Activated naive CD8-positive, alpha-beta T cell treated with anti-CD3 and anti-CD28 coated beads for 36 hours (primary cell): ENCODE results near the gene CBR4. TPM values are rescaled to one million over a fixed set of nuclear protein-coding genes. Genes with fewer than 3 reads are reported as not detected.
"Not testable (repeated sequence)": the region's sequence is repeated elsewhere in the genome, so short reads cannot be mapped to it uniquely, and the experiment has no call there.

ENCODE experiments used
- DNase-seq: peaks from one replicate; pipeline ENCODE4 v3.0.0; 2021
- H3K27ac Mint-ChIP-seq: one replicate; pipeline ENCODE4 v1.8.0; 2022; ENCODE audit warnings: mild to moderate bottlenecking, moderate library complexity, mixed read lengths
- H3K27me3 Mint-ChIP-seq: one replicate; pipeline ENCODE4 v1.8.0; 2022; ENCODE audit warnings: mild to moderate bottlenecking, mixed read lengths
- H3K36me3 Mint-ChIP-seq: one replicate; pipeline ENCODE4 v1.8.0; 2021; ENCODE audit warnings: mild to moderate bottlenecking, mixed read lengths
- H3K4me1 Mint-ChIP-seq: one replicate; pipeline ENCODE4 v1.8.0; 2021; ENCODE audit warnings: mixed read lengths
- H3K4me3 Mint-ChIP-seq: one replicate; pipeline ENCODE4 v1.8.0; 2022; ENCODE audit warnings: mild to moderate bottlenecking, moderate library complexity, mixed read lengths
- H3K9me3 Mint-ChIP-seq: one replicate; pipeline ENCODE4 v1.8.0; 2022; ENCODE audit warnings: mixed read lengths
- total RNA-seq, 2 experiments: library from RNA; stranded (reverse); gene quantifications; one replicate each; pipeline ENCODE4 v1.2.3, GENCODE V29; 2021

CBR4 gene
- total RNA-seq, 2 experiments from 2014 or later: 14.5 to 15.6 TPM

GRCh38 chr4:169015186-169015623, 5.2 kb upstream of the CBR4 start:
- no peaks in the 10 kb centered on the region for H3K36me3 Mint-ChIP-seq
- H3K4me3 Mint-ChIP-seq: no peak overlapping the region
- H3K4me1 Mint-ChIP-seq: peaks cover 7% of the 10 kb centered on the region
- DNase-seq: no peak
- peaks cover under 1% of the 10 kb centered on the region for H3K27me3 Mint-ChIP-seq
- H3K9me3 Mint-ChIP-seq: no peaks in the 10 kb centered on the region
- H3K27ac Mint-ChIP-seq: no peak overlapping the region

GRCh38 chr4:169014586-169014985, 4.5 kb upstream of the CBR4 start:
- Mint-ChIP-seq H3K9me3 (no peaks in the 10 kb centered on the region), H3K4me3 (no peak overlapping the region), H3K4me1 (peaks cover 7% of the 10 kb centered on the region), H3K27ac (no peak overlapping the region), H3K36me3 (no peaks in the 10 kb centered on the region), H3K27me3 (peaks cover 4% of the 10 kb centered on the region)
- DNase-seq: no peak

GRCh38 chr4:169013396-169013795, 3.3 kb upstream of the CBR4 start:
- H3K36me3 Mint-ChIP-seq: peaks cover 1% of the 10 kb centered on the region
- peaks cover 4% of the 10 kb centered on the region for H3K27me3 Mint-ChIP-seq
- H3K27ac Mint-ChIP-seq: no peak overlapping the region

GRCh38 chr4:169012049-169012448, 2.0 kb upstream of the CBR4 start:
- Mint-ChIP-seq H3K27me3 (peaks cover 4% of the 10 kb centered on the region), H3K27ac (no peak overlapping the region), H3K9me3 (no peaks in the 10 kb centered on the region), H3K4me3 (no peak overlapping the region), H3K36me3 (peaks cover 1% of the 10 kb centered on the region), H3K4me1 (peaks cover 24% of the 10 kb centered on the region)
- no peak for DNase-seq

More at GRCh38 chr4:169013396-169013795, 3.3 kb upstream of the CBR4 start:
- Mint-ChIP-seq H3K9me3 (no peaks in the 10 kb centered on the region), H3K4me3 (no peak overlapping the region), H3K4me1 (peaks cover 19% of the 10 kb centered on the region)
- DNase-seq: no peak

GRCh38 chr4:169009286-169010124, 550 bp downstream of the CBR4 start:
- Mint-ChIP-seq H3K27ac (peak overlapping the region; percentile 94), H3K4me3 (peak overlapping the region; percentile 90), H3K4me1 (peaks cover 30% of the 10 kb centered on the region), H3K36me3 (peaks cover 9% of the 10 kb centered on the region), H3K27me3 (peaks cover 4% of the 10 kb centered on the region), H3K9me3 (no peaks in the 10 kb centered on the region)
- peak; percentile 51 for DNase-seq

- Mint-ChIP-seq H3K27me3 (peaks cover 4% of the 10 kb centered on the region), H3K4me1 (peaks cover 25% of the 10 kb centered on the region), H3K4me3 (no peak overlapping the region), H3K36me3 (peaks cover 19% of the 10 kb centered on the region), H3K9me3 (no peaks in the 10 kb centered on the region), H3K27ac (no peak overlapping the region)
- no peak for DNase-seq
These were observed 4.5 kb downstream of the CBR4 start for GRCh38 chr4:169005453-169006099.

GRCh38 chr4:169000315-169000714, 9.7 kb downstream of the CBR4 start:
- Mint-ChIP-seq H3K36me3 (peaks cover 25% of the 10 kb centered on the region), H3K4me3 (no peak overlapping the region), H3K27ac (no peak overlapping the region), H3K27me3 (no peaks in the 10 kb centered on the region), H3K4me1 (peaks cover 8% of the 10 kb centered on the region), H3K9me3 (no peaks in the 10 kb centered on the region)
- DNase-seq: no peak

- no peaks in the 10 kb centered on the region for H3K27me3 Mint-ChIP-seq
- H3K4me3 Mint-ChIP-seq: no peak overlapping the region
- no peak overlapping the region for H3K27ac Mint-ChIP-seq
- H3K4me1 Mint-ChIP-seq: peaks cover 8% of the 10 kb centered on the region
- H3K36me3 Mint-ChIP-seq: peaks cover 25% of the 10 kb centered on the region
- H3K9me3 Mint-ChIP-seq: no peaks in the 10 kb centered on the region
- no peak for DNase-seq
These were observed 10.2 kb downstream of the CBR4 start for GRCh38 chr4:168999809-169000208.

GRCh38 chr4:168998596-168998995, 11.5 kb downstream of the CBR4 start:
- DNase-seq: no peak
- Mint-ChIP-seq H3K9me3 (no peaks in the 10 kb centered on the region), H3K4me1 (peaks cover 6% of the 10 kb centered on the region), H3K27me3 (no peaks in the 10 kb centered on the region), H3K27ac (no peak overlapping the region), H3K36me3 (peaks cover 22% of the 10 kb centered on the region), H3K4me3 (no peak overlapping the region)

- Mint-ChIP-seq H3K27me3 (no peaks in the 10 kb centered on the region), H3K27ac (no peak overlapping the region), H3K4me1 (peaks cover 6% of the 10 kb centered on the region), H3K36me3 (peaks cover 13% of the 10 kb centered on the region), H3K9me3 (no peaks in the 10 kb centered on the region), H3K4me3 (no peak overlapping the region)
- no peak for DNase-seq
These were observed 14.3 kb downstream of the CBR4 start for GRCh38 chr4:168995537-168996295.

GRCh38 chr4:168994958-168995357, 15.1 kb downstream of the CBR4 start:
- DNase-seq: no peak
- Mint-ChIP-seq H3K9me3 (no peaks in the 10 kb centered on the region), H3K27me3 (no peaks in the 10 kb centered on the region), H3K36me3 (peaks cover 10% of the 10 kb centered on the region), H3K4me3 (no peak overlapping the region), H3K27ac (no peak overlapping the region), H3K4me1 (peaks cover 3% of the 10 kb centered on the region)

GRCh38 chr4:168993714-168994510, 16.1 kb downstream of the CBR4 start:
- Mint-ChIP-seq H3K4me3 (no peak overlapping the region), H3K27me3 (no peaks in the 10 kb centered on the region), H3K9me3 (no peaks in the 10 kb centered on the region), H3K36me3 (peaks cover 8% of the 10 kb centered on the region), H3K27ac (no peak overlapping the region), H3K4me1 (peaks cover 2% of the 10 kb centered on the region)
- DNase-seq: no peak

- H3K4me3 Mint-ChIP-seq, H3K27ac Mint-ChIP-seq, H3K4me1 Mint-ChIP-seq, H3K36me3 Mint-ChIP-seq, DNase-seq, H3K27me3 Mint-ChIP-seq, H3K9me3 Mint-ChIP-seq: not testable (repeated sequence)
These were observed 17.0 kb downstream of the CBR4 start for GRCh38 chr4:168992952-168993482.

- H3K36me3 Mint-ChIP-seq: peaks cover 68% of the 10 kb centered on the region
- H3K27me3 Mint-ChIP-seq: no peaks in the 10 kb centered on the region
- no peaks in the 10 kb centered on the region for H3K4me1 Mint-ChIP-seq
- no peak overlapping the region for H3K4me3 Mint-ChIP-seq
- DNase-seq: no peak
- H3K27ac Mint-ChIP-seq: no peak overlapping the region
- H3K9me3 Mint-ChIP-seq: peaks cover 31% of the 10 kb centered on the region
These were observed 28.1 kb downstream of the CBR4 start for GRCh38 chr4:168981942-168982341.
